NCI-H2081 treated with DMSO at 0.1 percent for 48 hours (cell line): ENCODE data around the gene HIBCH.
"Not testable (repeated sequence)": the region's sequence is repeated elsewhere in the genome, so short reads cannot be mapped to it uniquely, and the experiment has no call there.

Source experiments
- DNase-seq: peaks from one replicate; lab custom pipeline; 2025; lab: John Stamatoyannopoulos, UW

HIBCH gene

GRCh38 chr2:190157613-190158528 is 161.8 kb downstream of the HIBCH start:
- DNase-seq = not testable (repeated sequence)

- DNase-seq = no peak
Observed at GRCh38 chr2:190156530-190157212, 163.0 kb downstream of the HIBCH start.
